HG03432 (cell line): Measurements from ENCODE around the gene C1D.
"Not testable (repeated sequence)": the region's sequence is repeated elsewhere in the genome, so short reads cannot be mapped to it uniquely, and the experiment has no call there.

Experiments used
- ATAC-seq: cut with Tn5 transposase; IDR thresholded peaks from one replicate; pipeline ENCODE4 v1.9.1; 2021; ENCODE audit warnings: mild to moderate bottlenecking, moderate library complexity; ENCODE audit not compliant: unreplicated experiment

Gene C1D

GRCh38 chr2:68009526-68009925 is 53.3 kb downstream of the C1D start:
- ATAC-seq = no peak

GRCh38 chr2:68000170-68000825 is 62.5 kb downstream of the C1D start:
- ATAC-seq = no peak

- no peak for ATAC-seq
Measured at GRCh38 chr2:67999332-67999731, 63.5 kb downstream of the C1D start.

DNA sequence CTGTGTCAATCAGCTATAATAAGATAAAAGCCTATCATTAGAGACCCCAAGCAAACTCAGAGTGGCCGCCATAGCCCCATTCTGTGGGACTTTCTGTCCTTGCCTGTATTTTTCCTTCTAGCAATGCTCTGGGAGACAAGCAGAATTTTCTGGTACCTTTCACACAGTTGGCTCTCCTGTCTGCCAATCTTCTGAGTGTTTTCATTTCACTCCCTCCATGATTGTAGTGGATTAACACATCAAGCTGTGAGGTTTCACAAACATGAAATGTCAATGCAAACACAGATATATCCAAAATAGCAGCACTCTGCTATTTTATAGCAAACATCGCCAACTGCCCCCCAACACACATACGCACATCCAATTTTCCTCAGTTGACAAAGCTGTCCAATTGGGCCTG is 64.9 kb downstream of the C1D start:
- no peak for ATAC-seq

- no peak for ATAC-seq
Measured at GRCh38 chr2:67997528-67997900, 65.3 kb downstream of the C1D start.

- ATAC-seq = no peak
Measured at GRCh38 chr2:67996772-67997527, 65.9 kb downstream of the C1D start.

GRCh38 chr2:67994716-67995115 is 68.1 kb downstream of the C1D start:
- ATAC-seq = no peak

GRCh38 chr2:67994069-67994468 is 68.7 kb downstream of the C1D start:
- not testable (repeated sequence) for ATAC-seq

GRCh38 chr2:67993329-67993728 is 69.5 kb downstream of the C1D start:
- no peak for ATAC-seq

DNA sequence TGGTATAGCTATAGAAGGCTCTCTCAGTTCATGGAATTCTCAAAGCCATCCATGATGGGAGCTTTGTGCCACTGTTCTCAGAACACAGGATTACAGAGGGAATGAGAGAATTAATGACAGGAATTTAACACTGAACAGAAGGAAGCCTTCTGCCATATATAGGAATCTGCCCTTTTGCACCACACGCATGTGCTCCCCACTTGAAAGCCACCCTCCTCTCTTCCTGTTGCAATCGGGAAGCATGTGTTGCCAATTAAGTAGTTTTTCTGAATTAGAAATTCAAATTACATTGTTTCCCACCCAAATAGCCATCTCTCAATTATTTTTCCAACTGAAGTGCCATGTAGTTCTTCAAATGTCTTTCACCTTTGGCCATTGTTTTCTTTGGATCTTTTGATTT is 71.3 kb downstream of the C1D start:
- ATAC-seq = no peak
